CD4-positive, alpha-beta T cell treated with Interleukin-6 for 4 hours (primary cell): ENCODE measurements around the gene SGMS1.
A peak's percentile ranks its signal among the peaks of the same experiment; 100 is the strongest.

Experiments
- DNase-seq: peaks from one replicate; pipeline ENCODE4 v3.0.0-alpha.2; 2020; ENCODE audit warnings: mixed read lengths

Gene SGMS1

GRCh38 chr10:50635286-50635685 lies 11.5 kb upstream of the SGMS1 start:
- no peak for DNase-seq

DNA sequence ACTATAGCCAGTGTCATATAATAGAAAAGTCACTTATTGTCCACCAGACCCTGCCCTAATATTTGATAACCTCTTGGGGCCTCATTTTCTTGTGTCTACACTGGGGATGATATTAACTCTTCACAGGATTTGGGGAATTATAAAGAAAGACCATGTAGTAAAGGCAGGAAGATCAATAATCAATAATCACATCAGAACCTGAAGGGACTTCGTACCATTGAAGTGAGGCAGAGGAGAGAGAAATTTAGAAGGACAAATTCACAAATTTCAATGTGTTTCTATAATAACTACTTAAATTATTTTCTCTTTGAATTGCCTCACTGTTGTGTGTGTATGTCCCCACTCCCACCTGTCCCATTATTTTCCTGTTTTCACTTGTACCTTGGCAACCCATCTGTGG lies 10.7 kb upstream of the SGMS1 start:
- DNase-seq: no peak

- DNase-seq: no peak
These were observed 7.3 kb upstream of the SGMS1 start for GRCh38 chr10:50631052-50631451.

GRCh38 chr10:50629495-50630122 lies 5.9 kb upstream of the SGMS1 start:
- DNase-seq: no peak

GRCh38 chr10:50627896-50628295 lies 4.1 kb upstream of the SGMS1 start:
- no peak for DNase-seq

DNA sequence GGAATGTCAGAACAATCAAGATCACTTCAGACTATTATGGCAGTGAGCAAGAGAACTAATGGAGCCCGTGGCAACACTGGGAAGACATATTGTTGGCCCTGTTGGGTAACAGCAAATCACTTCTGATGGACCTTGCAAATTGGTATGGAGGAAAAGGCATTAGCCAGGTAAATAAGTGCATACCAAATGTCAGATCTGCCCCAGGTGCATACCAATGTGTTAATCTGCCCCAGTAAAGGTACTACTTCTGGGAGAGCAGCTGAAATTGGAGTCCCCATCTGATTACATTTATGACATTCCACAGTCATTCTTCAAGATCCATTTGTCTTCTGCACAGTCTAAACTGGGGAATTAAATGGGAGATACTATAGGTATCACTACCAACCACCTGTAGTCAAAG lies 3.7 kb upstream of the SGMS1 start:
- no peak for DNase-seq

GRCh38 chr10:50625649-50626132 lies 1.9 kb upstream of the SGMS1 start:
- DNase-seq: no peak

- DNase-seq: peak; percentile 73
These were observed 1.2 kb upstream of the SGMS1 start for GRCh38 chr10:50624866-50625501.

DNA sequence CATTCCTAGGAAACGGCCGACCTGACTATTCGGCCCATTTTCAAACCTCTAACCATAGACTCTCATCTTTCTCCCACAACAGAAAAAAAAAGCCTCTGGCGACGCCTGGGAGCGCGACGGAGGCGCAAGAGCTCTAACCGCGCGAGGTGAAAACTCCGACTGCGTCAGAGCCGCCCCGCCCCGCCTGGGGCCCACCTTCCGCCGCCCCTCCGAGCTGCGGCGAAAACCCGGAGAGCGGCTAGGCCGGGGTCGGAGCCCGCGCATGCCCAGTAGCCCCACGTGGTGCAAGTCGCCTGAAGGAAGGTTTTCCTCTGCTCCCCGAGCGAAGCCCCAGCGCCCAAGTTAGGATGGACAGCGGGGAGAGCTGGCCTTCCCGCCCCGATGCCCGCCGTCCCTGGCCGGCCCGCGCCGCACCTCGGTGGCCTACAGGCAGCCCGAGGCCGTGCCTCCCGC lies 683 bp upstream of the SGMS1 start:
- DNase-seq: peak; percentile 98

GRCh38 chr10:50622706-50623662 lies 772 bp downstream of the SGMS1 start:
- peak; percentile 52 for DNase-seq

DNA sequence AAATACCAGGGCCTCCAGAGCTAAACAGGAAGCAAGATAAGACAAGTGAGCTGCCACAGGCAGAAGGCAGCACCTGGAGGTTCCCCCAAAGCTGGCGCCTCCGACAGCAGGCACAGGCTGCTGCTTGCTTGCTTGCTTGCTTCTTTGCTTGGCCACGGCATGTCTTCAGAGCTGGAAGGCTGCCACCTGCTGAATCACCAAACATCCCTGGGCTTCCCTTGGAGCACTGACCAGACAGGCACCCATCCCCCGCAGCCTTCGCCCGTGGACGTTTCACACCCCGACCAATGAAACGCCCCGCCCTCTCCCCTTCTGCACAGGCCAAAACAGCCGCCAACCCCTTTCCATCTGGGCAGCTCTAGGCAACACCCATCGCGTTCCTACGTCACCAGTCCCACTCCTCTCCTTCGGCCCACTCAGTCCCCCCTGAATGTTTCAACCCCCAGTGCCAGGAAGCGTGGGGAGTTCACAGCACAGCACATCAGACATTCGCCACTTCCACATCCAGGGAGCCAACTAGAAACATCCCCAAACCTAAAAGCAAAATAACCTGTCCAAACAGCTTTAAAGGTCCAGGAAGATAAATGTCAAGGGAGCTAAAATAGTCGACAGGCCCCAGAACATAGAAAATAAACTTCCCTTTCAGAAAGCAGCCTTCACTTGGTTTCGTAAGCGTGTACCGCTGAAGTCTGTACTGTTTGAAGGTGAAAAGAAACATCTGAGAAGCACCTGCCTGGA lies 1.6 kb downstream of the SGMS1 start:
- peak; percentile 79 for DNase-seq

DNA sequence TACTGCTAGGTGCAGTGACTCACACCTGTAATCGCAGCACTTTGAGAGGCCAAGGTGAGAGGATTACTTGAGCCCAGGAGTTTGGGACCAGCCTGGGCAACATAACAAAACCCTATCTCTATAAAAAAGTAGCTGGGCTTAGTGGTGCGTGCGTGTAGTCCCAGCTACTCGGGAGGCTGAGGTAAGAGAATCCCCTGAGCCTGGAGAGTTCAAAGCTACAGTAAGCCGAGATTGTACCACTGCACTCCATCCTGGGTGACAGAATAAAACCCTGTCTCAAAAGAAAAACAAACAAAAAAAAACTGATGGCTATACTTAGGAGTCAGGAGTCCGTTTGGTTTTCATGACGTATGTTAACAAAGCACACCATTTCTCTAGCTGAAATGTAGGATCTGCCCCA lies 2.9 kb downstream of the SGMS1 start:
- DNase-seq: no peak

DNA sequence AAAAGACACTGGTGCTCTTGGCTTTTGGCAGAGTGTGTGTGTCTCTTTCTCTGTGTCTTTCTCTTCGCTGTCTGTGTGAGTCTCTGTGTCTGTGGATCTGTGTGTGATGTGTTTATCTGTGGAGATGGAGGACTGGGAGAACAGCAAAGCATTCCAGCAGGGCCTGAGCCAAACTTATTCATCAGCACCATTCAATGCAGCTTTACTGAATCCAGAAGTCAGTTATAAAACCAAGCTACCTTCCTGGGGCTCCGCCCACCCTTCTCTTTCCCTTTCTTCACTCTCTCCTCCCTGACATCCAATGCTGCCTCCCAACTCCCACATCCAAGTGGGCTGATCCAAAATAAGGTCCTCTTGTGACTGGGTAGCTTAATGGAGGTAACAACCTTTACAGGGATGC lies 3.9 kb downstream of the SGMS1 start:
- DNase-seq: no peak

DNA sequence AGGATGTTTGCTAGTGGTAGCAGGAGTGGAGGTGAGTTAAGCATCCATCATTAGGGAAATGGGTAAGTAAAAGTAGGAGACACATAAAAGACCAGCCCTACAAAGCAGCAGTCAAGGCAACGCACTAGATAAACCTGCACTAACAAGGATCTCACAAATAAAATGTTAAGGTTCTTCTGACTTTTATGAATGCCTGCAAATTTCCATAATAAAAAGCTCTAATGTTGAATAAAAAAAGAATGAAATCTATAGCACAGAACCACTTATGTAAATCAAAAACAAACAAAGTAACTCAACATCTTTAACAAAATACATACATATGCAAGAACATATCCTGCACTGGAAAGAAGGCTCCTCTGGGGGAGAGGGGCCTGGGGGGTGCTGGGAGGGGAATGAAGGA lies 4.6 kb downstream of the SGMS1 start:
- DNase-seq: no peak

- no peak for DNase-seq
These were observed 5.1 kb downstream of the SGMS1 start for GRCh38 chr10:50618624-50619023.

DNA sequence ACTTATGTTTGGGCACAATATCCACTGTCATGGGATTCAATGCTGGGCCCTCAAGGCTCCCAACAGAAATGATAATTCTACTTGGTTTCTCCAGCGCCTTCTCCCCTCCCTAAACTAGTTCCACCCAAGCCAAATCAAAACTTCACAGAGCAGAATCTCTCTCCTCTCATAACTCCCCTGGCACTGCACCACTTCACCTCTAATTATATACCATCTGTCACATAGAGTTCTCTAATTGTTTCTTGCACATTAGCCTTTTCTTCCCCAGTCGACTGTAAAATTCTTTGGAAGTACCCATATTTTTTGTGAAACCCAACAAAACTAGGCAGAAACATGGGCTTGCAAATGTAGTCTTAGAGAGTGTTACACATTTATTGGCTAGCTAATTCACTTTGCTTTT lies 8.1 kb downstream of the SGMS1 start:
- no peak for DNase-seq

- DNase-seq: no peak
These were observed 9.2 kb downstream of the SGMS1 start for GRCh38 chr10:50614444-50615137.

GRCh38 chr10:50613726-50614443 lies 9.9 kb downstream of the SGMS1 start:
- DNase-seq: no peak

DNA sequence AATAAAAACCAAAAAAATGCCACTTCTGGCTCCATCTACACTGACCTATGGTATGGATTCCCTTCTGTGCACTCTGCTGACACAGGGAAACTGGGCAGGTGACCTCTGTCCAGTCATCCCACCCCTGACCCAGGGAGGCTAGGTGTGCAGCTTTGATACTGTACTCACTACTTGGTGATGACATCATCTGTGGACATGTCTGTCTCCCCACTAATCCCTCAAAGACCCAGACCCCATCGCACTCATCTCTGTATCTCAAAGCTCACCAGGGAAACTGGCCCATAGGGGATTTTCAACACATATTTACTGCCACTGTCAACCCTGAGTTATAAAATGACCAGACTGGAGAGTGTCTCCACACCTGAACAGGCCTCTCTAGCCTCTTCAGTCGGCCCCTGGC lies 10.6 kb downstream of the SGMS1 start:
- no peak for DNase-seq

DNA sequence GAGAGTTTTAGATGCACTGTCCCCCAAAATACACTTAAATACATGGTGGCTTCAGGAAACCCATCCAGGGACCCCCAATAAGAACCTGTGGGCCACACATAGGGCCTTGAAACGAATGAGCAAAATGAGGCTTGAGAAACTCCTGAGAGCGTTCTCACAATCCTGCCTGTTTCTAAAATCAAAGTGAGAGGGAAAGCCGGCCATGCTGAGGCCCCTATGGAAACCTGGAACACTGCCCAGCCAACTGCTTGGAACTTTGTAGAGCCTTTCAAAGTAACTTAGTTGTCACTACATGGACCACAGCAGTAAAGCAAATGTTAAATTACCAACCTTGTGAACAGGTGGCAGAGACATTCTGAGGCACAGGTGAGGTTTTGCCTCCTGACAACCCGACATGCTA lies 13.4 kb downstream of the SGMS1 start:
- DNase-seq: no peak

GRCh38 chr10:50607356-50607925 lies 16.3 kb downstream of the SGMS1 start:
- DNase-seq: no peak
